T1000 (cell line): ENCODE measurements around the gene POLR2F.

Experiments used
- DNase-seq: peaks from one replicate; lab custom pipeline; 2025; ENCODE audit warnings: mixed read lengths; lab: John Stamatoyannopoulos, UW

Gene POLR2F

DNA sequence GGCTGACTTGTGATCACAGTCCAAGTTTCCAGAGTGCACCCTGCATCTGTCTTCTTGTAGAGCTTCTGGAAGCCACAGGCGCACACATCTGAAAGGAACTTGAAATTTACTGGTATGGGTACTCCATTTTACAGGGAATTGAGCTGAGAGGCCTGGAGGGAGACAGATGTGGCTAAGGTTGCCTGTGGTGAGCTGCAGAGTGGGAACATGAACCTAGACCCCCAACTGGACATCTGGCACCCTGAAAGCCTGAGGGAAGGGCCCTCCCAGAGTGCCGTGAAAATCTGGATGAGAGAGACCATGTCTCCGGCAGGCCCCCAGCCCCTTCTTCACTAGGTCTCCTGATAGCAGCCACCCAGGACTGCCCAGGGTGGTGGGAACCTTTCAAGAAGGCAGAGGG is 53.4 kb downstream of the POLR2F start:
- DNase-seq = no peak

GRCh38 chr22:38007330-38007902 is 53.9 kb downstream of the POLR2F start:
- DNase-seq = no peak

DNA sequence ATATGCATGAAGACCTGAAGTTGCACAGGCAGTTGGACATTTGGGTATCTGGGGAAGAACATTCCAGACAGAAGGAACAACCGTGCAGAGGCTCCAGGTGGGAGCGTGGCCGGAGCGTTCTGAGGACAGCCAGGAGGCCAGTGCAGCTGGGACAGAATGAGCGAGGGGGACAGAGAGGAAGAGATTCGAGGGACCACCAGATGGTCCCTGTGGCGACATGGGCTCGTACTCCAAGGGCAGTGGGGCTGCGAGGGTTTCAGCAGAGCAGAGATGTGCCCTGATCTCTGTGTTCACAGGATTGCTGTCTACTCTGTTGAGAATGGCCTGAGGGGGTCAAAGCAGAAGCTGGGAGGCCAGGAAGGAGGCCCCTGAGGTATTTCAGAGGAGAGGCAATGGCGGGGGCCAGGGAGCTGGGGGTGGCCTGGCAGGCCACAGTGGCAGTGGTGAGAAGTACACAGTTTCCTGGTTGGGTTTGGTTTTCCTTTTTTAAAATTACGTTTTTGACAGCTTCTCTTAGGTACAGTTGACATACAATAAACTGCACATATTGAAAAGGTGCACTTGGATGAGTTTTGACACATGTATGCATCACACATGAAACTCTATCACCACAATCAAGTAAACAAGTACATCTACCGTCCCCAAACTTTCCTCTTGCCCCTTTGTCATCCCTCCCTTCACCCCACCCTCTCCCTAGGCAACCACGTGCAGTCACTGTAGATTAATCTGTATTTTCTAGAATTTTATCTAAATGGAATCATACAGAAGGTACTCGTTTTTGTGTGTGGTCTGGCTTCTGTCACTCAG is 55.7 kb downstream of the POLR2F start:
- no peak for DNase-seq

DNA sequence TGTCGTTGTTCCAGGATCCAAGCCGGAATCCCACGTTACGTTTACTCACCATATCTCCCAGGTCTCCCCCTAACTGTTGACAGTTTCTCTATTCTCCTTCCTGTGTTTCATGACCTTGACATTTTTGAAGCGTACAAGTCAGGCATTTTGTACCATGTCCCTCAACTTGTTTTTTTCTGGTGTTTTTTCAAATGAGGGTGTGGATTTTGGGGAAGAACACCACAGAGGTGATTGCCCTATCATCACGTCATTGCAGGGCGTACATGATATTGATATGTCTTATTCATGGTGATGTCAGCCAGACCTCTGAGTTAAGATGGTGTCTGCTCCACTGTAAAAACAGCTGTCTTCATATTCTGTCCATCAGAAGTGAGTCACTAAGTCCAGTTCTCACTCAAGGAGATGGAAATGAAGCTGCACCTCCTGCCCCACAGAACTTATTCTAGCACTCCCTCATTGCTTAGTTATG is 59.1 kb downstream of the POLR2F start:
- no peak for DNase-seq

DNA sequence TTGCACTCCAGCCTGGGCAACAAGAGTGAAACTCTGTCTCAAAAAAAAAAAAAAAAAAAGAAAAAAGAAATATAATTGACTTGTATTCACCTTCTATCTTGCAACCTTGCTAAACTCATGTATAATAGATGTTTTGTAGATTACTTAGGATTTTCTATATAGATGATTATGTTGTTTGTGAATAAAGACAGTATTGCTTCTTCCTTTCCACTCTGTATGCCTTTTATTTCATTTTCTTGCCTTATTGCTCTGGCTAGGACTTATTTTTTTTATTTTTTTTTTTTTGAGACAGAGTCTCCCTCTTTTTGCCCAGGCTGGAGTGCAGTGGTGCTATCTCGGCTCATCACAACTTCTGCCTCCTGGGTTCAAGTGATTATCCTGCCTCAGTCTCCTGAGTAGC is 60.6 kb downstream of the POLR2F start:
- DNase-seq = no peak

DNA sequence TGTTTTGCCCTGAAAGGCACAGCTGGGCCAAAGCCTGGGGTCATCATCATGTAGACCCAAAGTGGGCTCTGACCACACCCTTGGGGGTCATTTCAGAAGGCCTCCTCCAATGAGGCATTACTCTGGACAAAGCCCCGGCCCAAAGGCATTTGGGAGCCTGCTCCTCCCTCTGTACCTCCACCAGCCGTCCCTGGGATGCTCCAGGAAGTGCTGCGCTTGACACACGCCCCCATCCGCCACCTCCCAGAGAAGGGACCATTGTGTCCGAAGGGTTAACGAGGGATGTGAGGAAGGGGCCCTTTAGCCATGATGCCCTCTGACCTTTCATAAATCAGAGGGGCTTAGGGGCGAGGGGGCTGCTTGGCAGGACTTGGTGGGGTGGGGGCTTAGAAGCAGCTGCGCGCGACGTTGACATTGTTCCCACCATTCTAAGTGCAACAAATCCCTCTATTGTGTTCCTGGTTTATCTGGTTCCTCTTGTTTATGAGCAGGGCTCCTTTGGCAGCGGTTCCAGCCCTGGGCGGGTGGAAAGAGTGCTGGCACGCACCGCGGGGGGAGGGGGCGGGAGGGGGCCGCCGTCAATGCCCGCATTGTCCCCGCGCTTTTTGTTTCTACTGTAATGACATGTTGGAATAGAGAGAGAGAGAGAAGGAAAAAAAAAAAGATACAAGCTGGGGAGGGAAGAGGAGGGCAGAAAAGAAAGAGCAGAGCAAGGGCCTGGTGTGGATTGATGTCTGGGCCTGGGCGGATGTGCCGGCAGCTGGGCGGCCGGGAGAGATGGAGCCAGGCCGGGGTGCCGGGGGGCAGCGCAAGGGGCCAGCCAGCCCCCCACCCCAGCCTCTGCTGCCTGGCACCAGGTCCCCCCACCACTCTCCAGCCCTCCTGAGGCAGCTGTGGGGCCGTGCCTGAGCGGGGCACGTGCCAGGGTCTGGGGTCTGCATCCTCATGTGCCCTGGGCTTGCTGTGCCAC is 63.0 kb downstream of the POLR2F start:
- DNase-seq = no peak

DNA sequence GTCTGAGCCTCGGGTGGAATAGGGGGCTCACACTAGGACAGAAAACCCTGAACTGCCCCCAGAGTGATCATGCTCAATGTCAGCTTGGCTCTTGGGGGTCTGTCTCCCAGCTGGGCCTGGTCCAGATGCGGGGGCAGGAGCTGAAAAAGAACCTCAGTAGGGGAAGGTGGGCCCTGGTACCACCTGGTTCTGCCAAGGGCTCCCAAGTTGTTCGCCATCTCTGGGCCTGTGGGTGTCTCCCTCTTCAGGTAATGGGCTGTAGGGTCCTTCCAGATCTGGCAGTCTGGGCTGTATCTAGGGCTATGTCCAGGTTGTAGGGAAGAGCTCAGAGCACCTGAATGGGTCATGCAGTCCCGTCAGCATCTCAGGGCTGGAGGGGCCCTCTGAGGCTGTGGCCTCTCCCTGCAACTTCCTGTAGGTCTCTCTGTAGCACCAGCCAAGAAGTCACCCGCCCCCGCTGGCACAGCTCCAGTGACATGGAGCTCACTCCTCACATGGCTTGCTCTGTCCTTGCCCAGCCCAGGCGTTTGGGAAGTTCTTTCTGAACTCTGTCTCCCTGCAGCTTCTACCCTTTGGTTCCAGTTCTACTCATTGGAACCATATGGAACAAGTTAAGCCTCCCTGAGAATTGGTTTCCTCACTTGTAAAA is 63.9 kb downstream of the POLR2F start:
- DNase-seq = no peak

GRCh38 chr22:38017939-38018885 is 64.7 kb downstream of the POLR2F start:
- DNase-seq = no peak
